Loucy (cell line): ENCODE measurements around the gene KCNK3.

Source experiments
- CTCF ChIP-seq: fragments of 200-600 bp; sonication (generic); conservative IDR thresholded peaks from 2 replicates; pipeline ENCODE4 v1.5.1; 2014; ENCODE audit warnings: mild to moderate bottlenecking, antibody characterized with exemption, low read length
- EZH2phosphoT487 ChIP-seq: fragments of 200-600 bp; IDR thresholded peaks from 2 replicates; pipeline ENCODE4 v1.6.1; 2018; ENCODE audit warnings: antibody characterized with exemption, mild to moderate bottlenecking, moderate library complexity, borderline replicate concordance

- TF ChIP-seq EZH2phosphoT487 (no peak), CTCF (no peak)
Measured at GRCh38 chr2:26672818-26673393, 19.6 kb upstream of the KCNK3 start.
